Naive B cell (primary cell): Measurements from ENCODE around the gene TKT. TPM values are rescaled to one million over a fixed set of nuclear protein-coding genes. Genes with fewer than 3 reads are reported as not detected.
"Not testable (repeated sequence)": the region's sequence is repeated elsewhere in the genome, so short reads cannot be mapped to it uniquely, and the experiment has no call there.

ENCODE experiments used
- ATAC-seq, 2 donors: fragments of 150-1000 bp; cut with Tn5 transposase; 2 replicates each; pipeline ENCODE4 v1.10.0; 2021; ENCODE audit warnings: low read depth in 2 of 2, mild to moderate bottlenecking in 2 of 2, moderate library complexity in 2 of 2
- DNase-seq: peaks from one replicate; pipeline ENCODE4 v3.0.0; 2022
- H3K27ac Mint-ChIP-seq, 6 donors: one replicate each; pipeline ENCODE4 v1.8.0; 2020 to 2022; ENCODE audit warnings: mild to moderate bottlenecking in 6 of 6, mixed read lengths in 6 of 6, moderate library complexity in 5 of 6, inconsistent platforms in 2 of 6
- H3K27me3 Mint-ChIP-seq, 3 donors: one replicate each; pipeline ENCODE4 v1.8.0; 2021 to 2022; ENCODE audit warnings: mixed read lengths in 3 of 3, mild to moderate bottlenecking in 1 of 3
- H3K36me3 Mint-ChIP-seq, 2 donors: one replicate each; pipeline ENCODE4 v1.8.0; 2020 to 2022; ENCODE audit warnings: mixed read lengths in 2 of 2, inconsistent platforms in 1 of 2, mild to moderate bottlenecking in 1 of 2
- H3K4me1 Mint-ChIP-seq, 3 donors: one replicate each; pipeline ENCODE4 v1.8.0; 2020 to 2022; ENCODE audit warnings: mixed read lengths in 3 of 3, inconsistent platforms in 1 of 3, mild to moderate bottlenecking in 1 of 3, moderate library complexity in 1 of 3
- H3K4me3 Mint-ChIP-seq, 8 donors: one replicate each; pipeline ENCODE4 v1.8.0; 2020 to 2022; ENCODE audit warnings: mild to moderate bottlenecking in 8 of 8, mixed read lengths in 8 of 8, moderate library complexity in 8 of 8, inconsistent platforms in 2 of 8
- H3K9me3 Mint-ChIP-seq, 7 donors: one replicate each; pipeline ENCODE4 v1.8.0; 2020 to 2022; ENCODE audit warnings: mixed read lengths in 7 of 7, mild to moderate bottlenecking in 5 of 7, inconsistent platforms in 2 of 7, moderate library complexity in 1 of 7
- polyA plus RNA-seq, 6 donors: library from polyadenylated mRNA; unstranded; fragments of 300-500 nt; fragmentation: Illumina TruSeq; gene quantifications; one replicate each; pipeline ENCODE4 v1.2.3, GENCODE V29; 2021; ENCODE audit warnings: low read depth in 6 of 6

The TKT gene
- polyA plus RNA-seq, 6 donors from 2014 or later, result 33.0 to 52.9 (median 45.9) TPM

DNA sequence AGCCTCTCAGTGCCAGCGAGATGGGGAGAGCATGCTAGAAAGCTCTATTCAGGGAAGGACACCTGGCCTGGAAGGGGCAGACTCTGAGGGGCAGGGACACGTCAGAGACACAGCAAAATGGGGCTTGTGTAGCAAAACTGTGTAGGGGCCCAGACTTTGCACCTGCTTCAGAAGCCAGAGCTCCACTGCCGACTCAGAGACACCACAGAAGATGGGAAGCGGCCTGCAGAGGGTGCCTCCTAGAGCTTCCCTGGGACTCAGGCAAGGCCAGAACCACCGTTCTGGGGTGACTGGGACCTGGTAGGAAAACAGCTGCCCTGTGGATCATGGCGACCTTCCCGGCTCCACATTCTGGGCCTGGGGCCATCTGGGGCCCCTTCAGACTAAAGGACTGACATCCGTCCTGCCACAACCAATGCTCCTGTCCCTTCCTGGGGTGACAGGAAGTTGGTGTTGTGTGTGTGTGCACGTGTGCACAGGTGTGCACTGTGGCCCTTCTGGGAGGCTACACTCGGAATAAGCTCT is 17.4 kb upstream of the TKT start:
- no peaks in the 10 kb centered on the region for H3K27me3 Mint-ChIP-seq
- no peaks in the 10 kb centered on the region for H3K36me3 Mint-ChIP-seq
- H3K27ac Mint-ChIP-seq, result peak overlapping the region in 1 of 6 donors; percentile 42
- DNase-seq (no peak), ATAC-seq (no peak)
- peaks cover 0 to 7% (median 2%) of the 10 kb centered on the region in 3 donors for H3K4me1 Mint-ChIP-seq
- peaks cover 0 to 2% (median 0%) of the 10 kb centered on the region in 7 donors for H3K9me3 Mint-ChIP-seq
- H3K4me3 Mint-ChIP-seq, result no peak overlapping the region

DNA sequence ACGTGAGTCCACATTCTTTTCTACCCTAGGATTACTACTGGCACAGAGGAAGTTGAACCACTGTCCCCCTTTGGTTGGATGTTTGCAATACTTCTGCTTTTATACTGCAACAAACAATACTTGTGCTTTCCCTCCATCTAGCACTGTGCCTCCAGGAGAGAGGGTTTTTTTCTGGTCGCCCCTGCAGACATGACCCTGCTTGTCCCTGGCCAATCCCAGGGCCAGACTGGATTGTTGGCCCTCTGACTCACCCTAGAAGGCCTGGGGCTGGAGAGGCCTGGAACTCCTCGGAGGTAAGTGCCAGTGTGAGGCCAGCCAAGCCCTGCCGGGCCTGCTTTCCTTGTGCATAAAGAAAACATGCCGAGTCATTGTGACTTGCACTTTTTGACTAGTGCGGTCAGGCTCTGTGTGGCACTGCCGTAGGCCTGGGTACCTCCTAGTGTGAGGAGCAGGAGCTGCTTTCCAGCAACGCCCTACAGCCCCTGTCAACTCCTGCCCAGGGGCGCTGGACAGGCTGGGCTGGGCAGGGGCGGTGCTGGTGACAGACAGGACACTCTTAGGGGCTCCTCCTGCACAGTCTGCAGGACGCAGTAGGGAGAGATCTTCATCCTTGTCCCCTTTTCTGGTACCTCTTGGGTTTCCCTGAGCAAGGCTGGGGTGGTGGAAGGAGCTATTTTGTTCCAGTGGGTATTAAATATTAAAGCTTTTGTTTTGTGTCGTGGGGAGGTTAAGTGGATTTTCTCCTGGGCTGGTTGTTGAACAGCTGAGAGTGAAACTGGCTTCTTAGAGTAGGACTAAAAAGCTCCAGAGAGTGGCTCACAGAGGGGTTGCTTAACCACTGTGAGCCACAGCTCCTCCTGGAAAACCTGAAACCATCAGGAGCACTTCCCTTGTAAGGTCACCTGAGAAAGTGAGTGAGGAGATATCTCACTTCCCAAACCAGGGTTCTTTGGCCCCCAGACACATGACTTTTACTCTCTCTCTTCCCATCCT is 14.4 kb upstream of the TKT start:
- DNase-seq, result no peak

DNA sequence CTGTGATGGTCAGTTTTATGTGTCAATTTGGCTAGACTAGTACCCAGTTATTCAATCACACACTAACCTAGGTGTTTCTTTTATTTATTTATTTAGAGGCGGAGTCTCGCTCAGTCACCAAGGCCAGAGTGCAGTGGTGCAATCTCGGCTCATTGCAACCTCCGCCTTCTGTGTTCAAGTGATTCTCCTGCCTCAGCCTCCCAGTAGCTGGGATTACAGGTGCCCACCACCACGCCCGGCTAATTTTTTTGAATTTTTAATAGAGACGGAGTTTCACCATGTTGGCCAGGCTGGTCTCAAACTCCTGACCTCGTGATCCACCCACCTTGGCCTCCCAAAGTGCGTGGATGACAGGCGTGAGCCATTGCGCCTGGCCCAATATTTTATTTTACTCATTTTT is 13.4 kb upstream of the TKT start:
- not testable (repeated sequence) for DNase-seq, H3K36me3 Mint-ChIP-seq, ATAC-seq, H3K4me3 Mint-ChIP-seq, H3K27me3 Mint-ChIP-seq, H3K9me3 Mint-ChIP-seq, H3K4me1 Mint-ChIP-seq
- peak overlapping the region in 1 of 6 donors; percentile 69 for H3K27ac Mint-ChIP-seq

More for the DNA sequence above, 14.4 kb upstream of the TKT start:
- peaks cover 0 to 7% (median 2%) of the 10 kb centered on the region in 3 donors for H3K4me1 Mint-ChIP-seq
- H3K4me3 Mint-ChIP-seq, result no peak overlapping the region
- peaks cover 0 to 2% (median 0%) of the 10 kb centered on the region in 7 donors for H3K9me3 Mint-ChIP-seq
- peak overlapping the region in 1 of 6 donors; percentile 25 for H3K27ac Mint-ChIP-seq
- ATAC-seq, result peak; percentile 42 to 44
- no peaks in the 10 kb centered on the region for H3K36me3 Mint-ChIP-seq
- H3K27me3 Mint-ChIP-seq, result no peaks in the 10 kb centered on the region

DNA sequence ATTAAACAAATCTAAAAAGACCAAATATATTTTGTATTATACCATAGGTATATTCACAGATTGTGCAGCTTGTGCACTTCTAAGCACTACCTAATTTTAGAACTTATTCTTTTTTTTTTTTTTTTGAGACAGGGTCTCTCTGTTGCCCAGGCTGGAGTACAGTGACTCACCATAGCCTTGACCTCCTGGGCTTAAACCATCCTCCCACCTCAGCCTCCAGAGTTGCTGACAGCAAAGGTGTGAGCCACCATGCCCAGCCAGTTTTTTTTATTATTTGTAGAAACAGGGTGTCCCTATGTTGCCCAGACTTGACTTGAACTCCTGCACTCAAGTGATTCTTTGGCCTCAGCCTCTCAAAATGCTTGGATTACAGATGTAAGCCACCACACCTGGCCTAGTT is 11.9 kb upstream of the TKT start:
- Mint-ChIP-seq H3K4me1 (peaks cover 0 to 7% (median 2%) of the 10 kb centered on the region in 3 donors), H3K36me3 (no peaks in the 10 kb centered on the region), H3K9me3 (peaks cover 0 to 2% (median 0%) of the 10 kb centered on the region in 7 donors), H3K4me3 (no peak overlapping the region), H3K27me3 (no peaks in the 10 kb centered on the region), H3K27ac (no peak overlapping the region)
- ATAC-seq (no peak), DNase-seq (no peak)

DNA sequence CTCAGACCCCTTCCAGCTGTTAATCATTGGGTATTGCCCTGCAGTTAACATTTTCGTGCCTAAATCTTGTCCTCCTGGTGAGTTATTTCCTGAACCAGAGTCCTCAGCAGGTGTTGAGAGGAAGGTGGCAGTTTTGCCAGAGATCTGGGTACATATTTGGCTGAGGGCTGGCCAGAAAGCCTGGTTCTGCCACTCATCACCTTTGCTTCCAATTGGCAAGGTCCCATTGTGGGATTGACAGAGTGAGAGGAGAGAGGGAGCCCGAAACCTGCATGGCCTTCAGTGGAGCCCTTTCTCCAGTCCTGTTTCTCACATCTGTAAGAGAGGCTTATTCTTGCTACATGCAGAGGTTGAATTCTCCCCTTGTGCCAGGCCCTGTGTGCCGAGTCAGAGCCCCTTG is 8.9 kb upstream of the TKT start:
- Mint-ChIP-seq H3K9me3 (no peaks in the 10 kb centered on the region), H3K4me1 (peaks cover 0 to 4% (median under 1%) of the 10 kb centered on the region in 3 donors), H3K27ac (no peak overlapping the region), H3K27me3 (no peaks in the 10 kb centered on the region), H3K4me3 (no peak overlapping the region), H3K36me3 (no peaks in the 10 kb centered on the region)
- no peak for ATAC-seq
- DNase-seq, result no peak

DNA sequence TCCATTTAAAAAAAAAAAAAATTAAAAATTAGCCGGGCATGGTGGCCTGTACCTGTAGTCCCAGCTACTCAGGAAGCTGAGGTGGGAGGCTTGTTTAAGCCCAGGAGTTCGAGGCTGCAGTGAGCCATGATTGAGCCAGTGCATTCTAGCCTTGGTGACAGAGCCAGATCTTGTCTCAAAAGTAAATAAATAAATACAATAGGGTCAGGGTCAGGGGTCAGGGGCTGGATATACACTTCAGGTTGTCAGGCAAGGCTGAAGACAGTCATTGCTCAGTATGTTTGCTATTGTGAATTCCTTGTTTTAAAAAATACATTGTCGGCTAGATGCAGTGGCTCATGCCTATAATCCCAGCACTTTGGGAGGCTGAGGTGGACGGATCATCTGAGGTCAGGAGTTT is 8.1 kb upstream of the TKT start:
- peaks cover 0 to 4% (median 0%) of the 10 kb centered on the region in 3 donors for H3K4me1 Mint-ChIP-seq
- no peaks in the 10 kb centered on the region for H3K27me3 Mint-ChIP-seq
- H3K36me3 Mint-ChIP-seq, result no peaks in the 10 kb centered on the region
- DNase-seq (no peak), ATAC-seq (no peak)
- no peak overlapping the region for H3K4me3 Mint-ChIP-seq
- no peaks in the 10 kb centered on the region for H3K9me3 Mint-ChIP-seq
- no peak overlapping the region for H3K27ac Mint-ChIP-seq

DNA sequence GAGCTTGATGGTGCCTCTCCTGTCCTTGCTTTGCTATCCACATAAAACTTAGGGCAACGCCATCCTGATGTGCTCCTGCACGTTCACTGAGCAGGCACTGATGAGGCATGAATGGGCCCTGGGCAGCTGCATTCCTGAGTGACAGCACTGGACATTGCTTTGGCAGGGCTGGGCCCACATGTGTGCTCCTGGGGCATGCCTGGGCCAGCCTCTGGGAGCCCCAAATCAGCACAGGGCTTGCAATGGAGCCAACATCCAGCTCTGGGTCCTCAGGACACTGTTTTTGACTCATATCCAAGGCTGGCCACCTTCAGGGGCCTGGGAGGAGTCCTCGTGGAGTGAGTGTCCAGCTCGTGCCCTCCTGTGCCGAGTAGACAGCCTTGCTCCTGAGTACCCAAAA is 5.9 kb upstream of the TKT start:
- H3K9me3 Mint-ChIP-seq, result no peaks in the 10 kb centered on the region
- H3K27ac Mint-ChIP-seq, result no peak overlapping the region
- peak overlapping the region in 1 of 8 donors; percentile 7 for H3K4me3 Mint-ChIP-seq
- DNase-seq (no peak), ATAC-seq (no peak)
- H3K27me3 Mint-ChIP-seq, result no peaks in the 10 kb centered on the region
- peaks cover 0 to 4% (median 2%) of the 10 kb centered on the region in 3 donors for H3K4me1 Mint-ChIP-seq
- H3K36me3 Mint-ChIP-seq, result no peaks in the 10 kb centered on the region

DNA sequence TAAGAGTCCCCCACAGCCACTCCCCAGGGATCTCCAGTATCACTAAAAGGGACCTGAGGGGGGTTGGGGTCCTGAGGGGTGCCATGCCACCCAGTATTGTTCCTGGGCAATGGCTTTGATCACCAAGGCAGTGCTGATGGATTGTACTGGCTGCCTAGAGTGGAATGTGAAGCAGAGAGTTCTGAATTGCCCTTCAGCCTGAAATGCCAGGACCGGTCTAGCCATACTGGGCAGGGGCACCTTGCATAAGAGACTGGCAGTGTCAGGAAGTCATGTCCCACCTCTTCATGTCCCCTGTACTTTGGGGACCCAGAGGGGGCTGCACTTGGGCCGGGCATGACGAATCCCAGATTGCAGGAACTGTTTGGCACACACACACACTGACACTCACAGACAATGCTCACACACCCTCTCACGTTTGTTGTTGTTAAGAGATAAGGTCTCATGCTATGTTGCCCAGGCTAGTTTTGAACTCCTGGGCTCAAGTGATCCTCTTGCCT is 4.5 kb upstream of the TKT start:
- peaks cover 0 to 4% (median 4%) of the 10 kb centered on the region in 3 donors for H3K4me1 Mint-ChIP-seq
- peak overlapping the region in 1 of 6 donors; percentile 36 for H3K27ac Mint-ChIP-seq
- H3K4me3 Mint-ChIP-seq, result no peak overlapping the region
- no peak for ATAC-seq
- no peaks in the 10 kb centered on the region for H3K36me3 Mint-ChIP-seq
- no peaks in the 10 kb centered on the region for H3K9me3 Mint-ChIP-seq
- no peaks in the 10 kb centered on the region for H3K27me3 Mint-ChIP-seq
- no peak for DNase-seq

DNA sequence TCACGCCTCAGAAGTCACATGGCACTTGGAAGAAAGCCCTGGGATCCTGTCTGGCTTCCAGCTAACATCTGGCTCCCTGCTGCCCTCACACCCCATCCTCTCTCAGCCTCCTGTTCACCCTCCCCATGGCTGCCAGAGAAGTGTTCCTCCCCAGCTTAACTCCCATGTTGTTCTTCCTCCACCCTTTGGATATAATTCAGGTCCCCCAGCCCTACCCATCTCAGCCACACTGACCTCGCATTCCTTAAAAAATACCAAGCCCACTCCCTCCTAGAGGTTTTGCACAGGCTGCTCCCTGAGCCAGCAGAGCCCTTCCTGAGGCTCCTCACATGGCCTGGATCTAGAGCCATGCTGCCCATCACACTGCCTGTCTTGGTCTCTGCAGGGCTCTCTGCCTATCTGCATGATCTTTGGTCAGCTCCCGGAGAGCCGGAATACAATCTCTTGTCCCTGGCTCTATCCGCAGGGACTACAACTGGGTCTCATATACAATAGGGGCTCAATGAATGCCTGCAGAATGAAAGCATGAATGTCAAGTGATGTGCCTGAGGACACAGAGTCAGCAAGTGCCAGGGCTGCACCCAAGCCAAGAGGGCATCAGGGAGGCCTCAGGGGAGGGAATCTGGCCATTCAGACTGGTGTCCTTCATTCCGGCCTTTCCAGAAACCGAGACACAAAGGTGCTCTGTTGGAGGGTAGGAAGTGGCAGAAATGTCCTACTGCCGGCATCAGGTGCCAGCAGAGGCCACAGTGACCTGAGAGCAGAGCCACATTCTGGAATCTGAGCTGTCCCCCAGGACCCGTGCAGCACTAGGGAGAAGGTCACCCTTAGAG is 3.8 kb upstream of the TKT start:
- no peaks in the 10 kb centered on the region for H3K36me3 Mint-ChIP-seq
- peak overlapping the region in 1 of 6 donors; percentile 8 for H3K27ac Mint-ChIP-seq
- DNase-seq (no peak), ATAC-seq (no peak)
- H3K27me3 Mint-ChIP-seq, result no peaks in the 10 kb centered on the region
- no peaks in the 10 kb centered on the region for H3K9me3 Mint-ChIP-seq
- H3K4me3 Mint-ChIP-seq, result peak overlapping the region in 1 of 8 donors; percentile 57
- peaks cover 6 to 8% (median 8%) of the 10 kb centered on the region in 3 donors for H3K4me1 Mint-ChIP-seq

DNA sequence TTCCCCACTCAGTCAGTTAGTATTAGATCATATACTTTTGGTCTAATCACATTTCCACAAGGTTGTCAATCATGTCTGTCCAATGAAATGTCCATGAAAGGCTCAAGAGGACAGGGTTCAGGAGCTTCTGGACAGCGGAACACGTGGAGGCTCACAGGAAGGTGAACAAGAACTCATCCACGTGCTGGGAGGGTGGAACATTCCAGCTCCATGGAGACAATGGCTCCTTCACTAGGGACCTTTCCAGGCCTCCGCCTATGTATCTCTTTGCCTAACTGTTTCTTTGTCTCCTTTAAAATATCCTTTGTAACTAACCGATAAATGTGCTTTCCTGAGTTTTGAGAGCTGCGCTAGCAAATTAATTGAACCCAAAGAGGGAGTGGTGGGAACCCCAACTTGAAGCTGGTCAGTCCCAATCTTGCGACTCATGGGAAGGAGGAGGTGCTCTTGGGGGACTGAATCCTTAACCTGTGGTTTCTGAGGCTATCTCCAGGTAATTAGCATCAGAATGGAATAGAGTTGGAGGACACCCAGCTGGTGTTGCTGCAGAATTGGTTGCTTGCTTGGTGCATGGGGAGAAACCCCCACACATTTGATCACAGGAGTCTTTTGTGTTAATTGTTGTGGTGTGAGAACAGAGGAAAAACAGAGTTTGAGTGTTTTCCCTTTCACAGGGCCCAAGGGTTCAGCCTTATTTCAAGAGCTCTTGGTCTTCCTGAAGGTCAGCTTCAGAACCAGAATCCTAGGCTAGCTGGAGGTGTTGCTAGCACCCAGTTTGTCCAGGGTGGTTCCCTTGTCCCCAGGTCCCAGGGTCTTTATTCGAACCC is 3.0 kb upstream of the TKT start:
- DNase-seq (no peak), ATAC-seq (no peak)
- Mint-ChIP-seq H3K27me3 (no peaks in the 10 kb centered on the region), H3K4me3 (peak overlapping the region in 1 of 8 donors; percentile 87), H3K4me1 (peaks cover 14 to 16% (median 16%) of the 10 kb centered on the region in 3 donors), H3K9me3 (no peaks in the 10 kb centered on the region), H3K36me3 (no peaks in the 10 kb centered on the region), H3K27ac (no peak overlapping the region)

DNA sequence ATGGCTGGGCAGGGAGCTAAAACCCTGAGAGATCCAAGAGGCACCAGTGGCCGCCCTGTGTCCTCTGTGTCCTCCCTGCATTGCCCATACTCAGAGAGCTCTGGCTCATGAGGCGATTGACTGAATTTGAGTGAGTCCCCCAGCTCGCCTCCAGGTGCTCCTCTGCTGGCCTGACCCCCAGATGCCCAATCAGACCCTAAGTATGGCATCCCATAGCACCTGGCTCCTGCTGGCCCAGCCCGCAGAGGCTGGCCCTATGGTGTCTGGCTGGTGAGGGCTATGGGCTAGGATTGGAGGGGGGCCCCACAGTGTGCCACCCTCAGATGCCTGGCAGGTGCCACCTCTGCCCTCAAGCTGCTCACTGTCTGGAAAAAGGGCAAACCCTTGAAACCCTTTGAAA is 1.6 kb upstream of the TKT start:
- H3K9me3 Mint-ChIP-seq, result no peaks in the 10 kb centered on the region
- H3K4me1 Mint-ChIP-seq, result peaks cover 25 to 30% (median 27%) of the 10 kb centered on the region in 3 donors
- no peaks in the 10 kb centered on the region for H3K27me3 Mint-ChIP-seq
- H3K27ac Mint-ChIP-seq, result no peak overlapping the region
- H3K36me3 Mint-ChIP-seq, result no peaks in the 10 kb centered on the region
- no peak for DNase-seq
- ATAC-seq, result no peak
- peak overlapping the region in 2 of 8 donors; percentile 21 to 87 for H3K4me3 Mint-ChIP-seq

DNA sequence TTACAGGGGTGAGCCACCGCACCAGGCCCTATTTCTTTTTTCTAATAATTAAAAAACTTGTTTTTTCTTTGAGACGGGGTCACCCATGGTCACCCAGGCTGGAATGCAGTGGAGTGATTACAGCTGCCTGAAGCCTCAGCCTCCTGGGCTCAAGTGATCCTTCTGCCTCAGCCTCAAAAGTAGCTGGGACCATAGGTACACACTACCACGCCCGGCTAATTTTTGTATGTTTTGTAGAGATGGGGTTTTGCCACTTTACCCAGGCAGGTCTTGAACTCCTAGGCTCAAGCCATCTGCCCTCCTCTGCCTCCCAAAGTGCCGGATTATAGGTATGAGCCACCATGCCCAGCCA is 858 bp upstream of the TKT start:
- H3K4me1 Mint-ChIP-seq, result peaks cover 26 to 38% (median 35%) of the 10 kb centered on the region in 3 donors
- H3K36me3 Mint-ChIP-seq, result no peaks in the 10 kb centered on the region
- H3K4me3 Mint-ChIP-seq, result peak overlapping the region; percentile 30 to 91 (median 82)
- no peaks in the 10 kb centered on the region for H3K27me3 Mint-ChIP-seq
- H3K27ac Mint-ChIP-seq, result peak overlapping the region in 2 of 6 donors; percentile 44 to 88
- no peak for DNase-seq
- no peak for ATAC-seq
- H3K9me3 Mint-ChIP-seq, result no peaks in the 10 kb centered on the region
